GM19463 (cell line): ENCODE measurements around the gene FAM241A.

Experiments used
- ATAC-seq: cut with Tn5 transposase; IDR thresholded peaks from one replicate; pipeline ENCODE4 v1.9.1; 2021; ENCODE audit warnings: mild to moderate bottlenecking, moderate library complexity; ENCODE audit not compliant: unreplicated experiment

FAM241A gene

DNA sequence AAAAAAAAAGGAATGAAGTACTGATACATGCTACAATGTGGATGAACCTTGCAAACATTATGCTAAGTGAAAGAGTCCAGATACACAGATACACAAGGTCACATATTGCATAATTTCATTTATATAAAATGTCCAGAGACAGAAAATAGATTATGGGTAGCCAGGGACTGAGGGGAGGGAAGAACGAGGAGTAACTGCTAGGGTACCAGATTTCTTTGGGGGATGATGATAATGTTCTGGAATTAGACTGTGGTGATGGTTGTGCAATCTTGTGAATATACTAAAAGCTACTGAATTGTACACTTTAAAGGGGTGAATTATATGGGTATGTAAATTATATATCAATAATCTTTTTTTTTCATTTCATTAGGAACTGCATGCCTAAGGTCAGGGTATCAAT, 65.5 kb downstream of the FAM241A start:
- ATAC-seq = no peak

- ATAC-seq = peak; percentile 51
Measured at GRCh38 chr4:112213091-112213490, 67.8 kb downstream of the FAM241A start.

- no peak for ATAC-seq
Measured at GRCh38 chr4:112213856-112214255, 68.6 kb downstream of the FAM241A start.

DNA sequence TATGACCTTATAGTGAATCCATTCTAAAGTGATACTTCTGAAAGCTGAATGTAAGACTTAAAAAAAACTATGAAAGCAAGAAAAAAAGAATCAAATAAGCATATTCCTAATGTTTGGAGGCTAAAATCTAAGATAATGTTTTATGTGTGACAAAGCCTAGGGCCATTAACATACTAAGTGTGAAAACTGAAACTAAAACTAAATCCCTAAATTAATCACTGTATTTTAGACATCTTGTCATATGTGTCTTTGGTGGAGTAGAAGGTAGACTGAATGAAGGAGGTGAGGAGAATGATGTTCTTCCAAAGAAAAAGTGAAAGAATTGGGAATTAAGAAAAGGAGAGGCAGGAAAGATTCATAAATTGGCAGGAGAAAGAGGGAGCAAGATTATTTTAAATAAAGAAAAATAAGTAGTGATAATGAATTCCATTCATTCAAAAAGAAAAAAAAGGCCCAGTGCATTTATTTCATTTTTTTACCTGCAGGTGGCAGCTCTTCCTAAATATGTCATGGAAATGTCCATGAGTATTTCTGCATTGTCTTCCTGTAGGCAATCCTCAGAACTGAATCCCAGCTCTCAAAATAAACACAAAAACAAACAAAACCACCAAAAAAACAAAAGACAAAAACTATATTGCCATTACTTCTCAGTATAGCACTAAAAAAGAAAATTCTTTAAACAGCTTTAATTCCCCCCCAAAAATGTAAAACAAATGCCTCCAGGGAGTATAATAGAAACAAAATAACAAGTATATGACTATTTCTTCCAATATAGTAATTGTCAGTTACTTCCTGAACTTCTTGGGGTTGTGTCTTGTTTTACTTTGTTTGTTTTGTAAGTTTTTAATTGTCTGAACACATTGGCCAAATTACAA, 69.4 kb downstream of the FAM241A start:
- ATAC-seq = peak; percentile 65

GRCh38 chr4:112219826-112220366, 74.6 kb downstream of the FAM241A start:
- ATAC-seq = no peak

- ATAC-seq = no peak
Measured at GRCh38 chr4:112222219-112222955, 77.1 kb downstream of the FAM241A start.

- ATAC-seq = no peak
Measured at GRCh38 chr4:112225157-112225556, 79.9 kb downstream of the FAM241A start.

DNA sequence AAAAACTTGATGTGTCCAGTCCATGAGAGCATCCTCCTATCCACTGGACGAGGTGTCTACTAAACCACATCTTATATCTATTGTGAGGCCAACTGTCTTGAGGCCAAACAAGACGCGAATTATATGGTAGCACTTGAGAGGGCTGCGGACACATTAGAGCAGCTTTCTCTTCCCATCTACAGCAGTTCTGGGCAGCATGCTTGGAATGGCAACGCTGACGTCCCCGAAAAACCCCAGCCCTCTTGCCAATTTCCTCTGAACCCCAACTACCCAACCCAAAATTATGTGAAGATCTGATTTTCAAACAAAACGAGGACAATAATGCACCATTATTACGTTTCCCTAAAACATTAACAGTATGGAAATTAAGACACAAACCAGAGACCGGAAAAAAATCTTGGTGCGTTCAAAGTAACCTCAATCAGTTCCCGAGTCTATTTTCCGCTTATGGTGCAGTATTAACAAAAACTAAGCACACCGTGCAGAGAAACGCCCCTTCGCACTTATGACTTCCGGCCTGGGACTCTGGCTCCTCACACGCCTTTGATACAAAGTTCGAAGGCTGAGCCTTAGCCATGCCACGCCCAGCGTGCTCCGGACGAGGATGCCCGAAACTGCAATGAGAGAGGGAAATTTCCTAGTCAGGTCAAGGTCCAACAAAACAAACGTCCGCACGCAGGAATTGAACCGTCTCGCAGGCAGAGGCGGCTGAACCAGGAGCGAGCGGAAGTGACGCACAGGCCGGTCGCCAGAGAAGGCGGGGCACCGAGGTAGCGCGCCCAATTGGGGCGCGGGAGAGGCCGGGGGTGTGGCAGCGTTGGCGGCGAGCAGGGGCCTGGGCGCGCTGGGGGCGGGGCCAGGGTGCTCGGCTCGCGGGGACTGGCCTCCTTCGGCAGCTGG, 85.9 kb downstream of the FAM241A start:
- ATAC-seq = peak; percentile 79

GRCh38 chr4:112231779-112232713, 86.8 kb downstream of the FAM241A start, which contains the start of gene AP1AR:
Gene AP1AR, plus strand, starts transcription at chr4:112231787. Its CDS starts 305 bp downstream, at chr4:112232092.
- ATAC-seq = peak; percentile 55

- no peak for ATAC-seq
Measured at GRCh38 chr4:112234952-112235609, 89.8 kb downstream of the FAM241A start.

GRCh38 chr4:112236040-112236439, 90.8 kb downstream of the FAM241A start:
- ATAC-seq = no peak

- ATAC-seq = no peak
Measured at GRCh38 chr4:112238833-112239232, 93.6 kb downstream of the FAM241A start.
